GM12875 (cell line): ENCODE results near the gene ARHGDIB.

Experiments
- H3K4me3 ChIP-seq: one replicate; pipeline ENCODE4 v1.5.1; 2011; ENCODE audit warnings: low read depth, low read length, control low read depth
- CTCF ChIP-seq: IDR thresholded peaks from 2 replicates; pipeline ENCODE4 v1.5.1; 2011; ENCODE audit warnings: low read depth, mild to moderate bottlenecking, control low read depth, inconsistent platforms, low read length, moderate library complexity, borderline replicate concordance; ENCODE audit not compliant: insufficient read depth

Gene ARHGDIB

GRCh38 chr12:14903386-14904098 is 57.9 kb downstream of the ARHGDIB start:
- TF ChIP-seq CTCF: no peak

GRCh38 chr12:14902465-14902864 is 58.9 kb downstream of the ARHGDIB start:
- TF ChIP-seq CTCF: no peak
- H3K4me3 ChIP-seq: no peak overlapping the region

More at GRCh38 chr12:14903386-14904098, 57.9 kb downstream of the ARHGDIB start:
- H3K4me3 ChIP-seq: no peak overlapping the region

GRCh38 chr12:14901228-14901562 is 60.2 kb downstream of the ARHGDIB start:
- H3K4me3 ChIP-seq: no peak overlapping the region
- no peak for TF ChIP-seq CTCF

- H3K4me3 ChIP-seq: no peak overlapping the region
- no peak for TF ChIP-seq CTCF
Observed at GRCh38 chr12:14900521-14901227, 60.7 kb downstream of the ARHGDIB start.

GRCh38 chr12:14896521-14897169 is 64.8 kb downstream of the ARHGDIB start:
- H3K4me3 ChIP-seq: no peak overlapping the region
- no peak for TF ChIP-seq CTCF

GRCh38 chr12:14893506-14894250 is 67.7 kb downstream of the ARHGDIB start:
- TF ChIP-seq CTCF: no peak
- no peak overlapping the region for H3K4me3 ChIP-seq
